Measurements from ENCODE around the gene ACTA2.

Gene ACTA2

GRCh38 chr10:88892222-88892967, 60.2 kb downstream of the ACTA2 start:
- DNase-seq (ENCODE audit: low spot score), result no peak

- no peak for DNase-seq (ENCODE audit: low spot score)
Observed at GRCh38 chr10:88890681-88891381, 61.7 kb downstream of the ACTA2 start.

- no peak for DNase-seq (ENCODE audit: low spot score)
Observed at GRCh38 chr10:88889559-88890337, 62.8 kb downstream of the ACTA2 start.

- DNase-seq (ENCODE audit: low spot score), result no peak
Observed at GRCh38 chr10:88888810-88889445, 63.6 kb downstream of the ACTA2 start.

- DNase-seq (ENCODE audit: low spot score), result no peak
Observed at GRCh38 chr10:88886557-88886956, 66.0 kb downstream of the ACTA2 start.
